AG04450 (cell line): Measurements from ENCODE around the gene SLC39A6. TPM values are rescaled to one million over a fixed set of nuclear protein-coding genes. Genes with fewer than 3 reads are reported as not detected.

Source experiments
- CTCF ChIA-PET: fragments of 300-600, 350-600 bp; formaldehyde crosslinking; extraction: SDS; loops from one replicate; lab custom pipeline; 2022; ENCODE audit warnings: antibody characterized with exemption, inconsistent platforms; lab: Charles Lee
- POLR2A ChIA-PET: fragments of 350-600 bp; formaldehyde crosslinking; extraction: SDS; loops from one replicate; lab custom pipeline; 2021; ENCODE audit warnings: antibody characterized with exemption, inconsistent platforms; lab: Yijun Ruan, JAX
- DNase-seq: peaks from one replicate; pipeline ENCODE4 v3.0.0-alpha.2; 2011; ENCODE audit warnings: low read depth, low spot score
- H3K27ac ChIP-seq: one replicate; pipeline ENCODE4 v1.5.1; 2012; ENCODE audit warnings: low read depth, low read length, control low read depth
- H3K27me3 ChIP-seq: one replicate; pipeline ENCODE4 v1.6.0; 2012; ENCODE audit warnings: low read length; ENCODE audit not compliant: control insufficient read depth, insufficient read depth
- H3K4me3 ChIP-seq: 2 replicates; pipeline ENCODE4 v1.5.1; 2011; ENCODE audit warnings: mild to moderate bottlenecking, low read depth, low read length, control low read depth
- H3K9me3 ChIP-seq: 2 replicates; pipeline ENCODE4 v1.5.1; 2012; ENCODE audit warnings: low read length; ENCODE audit not compliant: control insufficient read depth, insufficient read depth
- CTCF ChIP-seq: IDR thresholded peaks from 2 replicates; pipeline ENCODE4 v1.5.1; 2011; ENCODE audit warnings: low read depth, low read length, control low read depth, inconsistent platforms
- polyA minus RNA-seq: library from RNA; depleted of rRNA, polyadenylated mRNA; stranded (reverse); fragments of >200 nt; gene quantifications from 2 replicates; pipeline ENCODE4 v1.2.3, GENCODE V29; 2011; rRNA and poly(A)+ RNA removed
- polyA plus RNA-seq: library from polyadenylated mRNA; depleted of rRNA; stranded (reverse); fragments of >200 nt; gene quantifications from 2 replicates; pipeline ENCODE4 v1.2.3, GENCODE V29; 2011; rRNA removed

Gene SLC39A6
- 108 and 123 TPM in 2 replicates for polyA plus RNA-seq
- polyA minus RNA-seq: 99.7 and 119 TPM in 2 replicates

- peak; percentile 84 for DNase-seq
- ChIA-PET POLR2A (interaction anchor here (0.8 to 0.9 kb wide), 2 partner anchors 29 to 112 kb away, joined by 3 read pairs; no protein-coding TSS in a partner anchor), CTCF (interaction anchor here (0.9 to 2.2 kb wide), 5 partner anchors 23 to 155 kb away, joined by 3 to 7 read pairs (median 3); no protein-coding TSS in a partner anchor)
- H3K27me3 ChIP-seq: no peaks in the 10 kb centered on the region
- peak within 1 kb of the TSS; percentile 100 for H3K27ac ChIP-seq
- peak within 1 kb of the TSS; percentile 97 for H3K4me3 ChIP-seq
- TF ChIP-seq CTCF: no peak
- peaks cover 3% of the 10 kb centered on the region; the same call in 1 of the 2 replicates for H3K9me3 ChIP-seq
Measured at GRCh38 chr18:36129300-36130038, at the start of gene SLC39A6, which contains the start of gene ELP2. Gene SLC39A6, minus strand, starts transcription at chr18:36129340. Its CDS starts 2,333 bp downstream, at chr18:36127007. Gene ELP2, plus strand, starts transcription at chr18:36129899. Its CDS starts 35 bp downstream, at chr18:36129934.

GRCh38 chr18:36177913-36178312 is 48.8 kb upstream of the SLC39A6 start:
- H3K27me3 ChIP-seq: no peaks in the 10 kb centered on the region
- DNase-seq: no peak
- H3K27ac ChIP-seq: no peak overlapping the region
- no peaks in the 10 kb centered on the region for H3K9me3 ChIP-seq
- no peak for TF ChIP-seq CTCF
- POLR2A ChIA-PET: no interaction called here
- CTCF ChIA-PET: no interaction called here
- no peak overlapping the region for H3K4me3 ChIP-seq

GRCh38 chr18:36176711-36177110 is 47.6 kb upstream of the SLC39A6 start:
- Histone ChIP-seq H3K27me3 (no peaks in the 10 kb centered on the region), H3K4me3 (no peak overlapping the region), H3K9me3 (no peaks in the 10 kb centered on the region), H3K27ac (no peak overlapping the region)
- POLR2A ChIA-PET: no interaction called here
- no peak for DNase-seq
- CTCF ChIA-PET: interaction anchor here (0.7 kb wide), 1 partner anchor 159 kb away, joined by 3 read pairs; no protein-coding TSS in a partner anchor
- TF ChIP-seq CTCF: no peak

- ChIA-PET CTCF (interaction anchor here (0.7 kb wide), 1 partner anchor 158 kb away, joined by 3 read pairs; no protein-coding TSS in a partner anchor), POLR2A (no interaction called here)
- no peak overlapping the region for H3K27ac ChIP-seq
- no peak for DNase-seq
- no peaks in the 10 kb centered on the region for H3K9me3 ChIP-seq
- TF ChIP-seq CTCF: no peak
- H3K4me3 ChIP-seq: no peak overlapping the region
- H3K27me3 ChIP-seq: no peaks in the 10 kb centered on the region
Measured at GRCh38 chr18:36176177-36176584, 47.0 kb upstream of the SLC39A6 start.

GRCh38 chr18:36175481-36175880 is 46.3 kb upstream of the SLC39A6 start:
- CTCF ChIA-PET: no interaction called here
- Histone ChIP-seq H3K4me3 (no peak overlapping the region), H3K27ac (no peak overlapping the region), H3K27me3 (no peaks in the 10 kb centered on the region), H3K9me3 (no peaks in the 10 kb centered on the region)
- no peak for TF ChIP-seq CTCF
- POLR2A ChIA-PET: no interaction called here
- DNase-seq: no peak
